Kidney (tissue), 14 donors: Measurements from ENCODE around the gene ATP13A1. TPM values are rescaled to one million over a fixed set of nuclear protein-coding genes. Genes with fewer than 3 reads are reported as not detected.

Experiments
- DNase-seq, 5 donors: peaks; one replicate each; pipeline ENCODE4 v3.0.0-alpha.2; 2013 to 2020
- FAIRE-seq: peaks from 2 replicates; lab custom pipeline; 2012; peaks lifted over from hg19 to GRCh38; lab: Jason Lieb, UNC
- H3K27ac ChIP-seq, 2 donors: one replicate each; pipeline ENCODE4 v1.7.0; 2013; ENCODE audit warnings: low read depth in 2 of 2, low read length in 2 of 2, inconsistent platforms in 1 of 2
- H3K27me3 ChIP-seq: one replicate; pipeline ENCODE4 v1.7.1; 2013; ENCODE audit warnings: low read length, inconsistent platforms; ENCODE audit not compliant: control insufficient read depth, insufficient read depth
- H3K36me3 ChIP-seq, 3 donors: one replicate each; pipeline versions ENCODE4 v1.7.0 to v1.7.1; 2013; ENCODE audit warnings: low read length in 3 of 3, control low read depth in 1 of 3, inconsistent platforms in 1 of 3; ENCODE audit not compliant: insufficient read depth in 3 of 3, control insufficient read depth in 2 of 3
- H3K4me1 ChIP-seq, 3 donors: one replicate each; pipeline versions ENCODE4 v1.7.0 to v1.7.1; 2013; ENCODE audit warnings: low read length in 3 of 3, inconsistent platforms in 1 of 3, low read depth in 1 of 3; ENCODE audit not compliant: control insufficient read depth in 2 of 3, insufficient read depth in 2 of 3
- H3K4me3 ChIP-seq, 3 donors: one replicate each; pipeline versions ENCODE4 v1.7.0 to v1.8.1; 2013; ENCODE audit warnings: low read length in 3 of 3, control low read depth in 1 of 3, inconsistent platforms in 1 of 3
- H3K9ac ChIP-seq, 3 donors: one replicate each; pipeline versions ENCODE4 v1.7.0 to v1.7.1; 2013; ENCODE audit warnings: low read length in 3 of 3, control low read depth in 1 of 3, inconsistent platforms in 1 of 3
- H3K9me3 ChIP-seq, 3 donors: one replicate each; pipeline versions ENCODE4 v1.7.0 to v1.7.1; 2013; ENCODE audit warnings: low read length in 3 of 3, control low read depth in 1 of 3, inconsistent platforms in 1 of 3; ENCODE audit not compliant: control insufficient read depth in 2 of 3, insufficient read depth in 1 of 3
- CTCF ChIP-seq: IDR thresholded peaks from 3 replicates; pipeline ENCODE4 v1.5.1; 2012; ENCODE audit warnings: mild to moderate bottlenecking, moderate library complexity, borderline replicate concordance; ENCODE audit not compliant: insufficient read depth; ENCODE audit errors: extremely low read depth
- intact Hi-C: fragments of 100-400 bp; cut with DNase I; formaldehyde crosslinking; loops from one replicate; pipeline ENCODE4 v1.11.1; 2022
- polyA plus RNA-seq: library from polyadenylated mRNA; stranded (reverse); fragments of 350-450 nt; fragmentation: Illumina TruSeq; extraction: RNeasy Lipid Tissue Mini Kit (QIAGEN cat#74804); gene quantifications from one replicate; pipeline ENCODE4 v1.2.3, GENCODE V29; 2014; ENCODE audit warnings: low read depth, low replicate concordance; ENCODE audit not compliant: insufficient read depth
- total RNA-seq: library from RNA; stranded (reverse); fragmentation: NEBNext Ultra II Directional; extraction: Animal tissue kit (Norgen Biotek cat#: 25700); gene quantifications from one replicate; pipeline ENCODE4 v1.2.1, GENCODE V29; 2021
- donor health status: control.
- donor health status: control.
- donor health status: control.
- donor health status: control.
- donor health status: control.
- donor health status: DM: yes; HTN: yes; CAD: no.
- donor health status: Normal renal cell carcinoma (clear cell type).

Gene ATP13A1
- total and polyA plus RNA-seq, 2 donors from 2014 or later: 30.1 to 78.1 TPM

GRCh38 chr19:19642506-19643157 is 20.8 kb downstream of the ATP13A1 start:
- FAIRE-seq: no peak
- Histone ChIP-seq H3K36me3 (peaks cover 0 to 11% (median 6%) of the 10 kb centered on the region in 3 donors), H3K9me3 (no peaks in the 10 kb centered on the region), H3K4me3 (peak overlapping the region; percentile 56 to 78 (median 62)), H3K27ac (no peak overlapping the region), H3K4me1 (peaks cover 0 to 5% (median 0%) of the 10 kb centered on the region in 3 donors), H3K9ac (peak overlapping the region; percentile 15 to 71 (median 45)), H3K27me3 (no peaks in the 10 kb centered on the region)
- DNase-seq: no peak
- no peak for TF ChIP-seq CTCF
- intact Hi-C loops: loop anchor here (5.0 kb wide), 1 partner anchor 110 kb away; no protein-coding TSS in a partner anchor

- FAIRE-seq (no peak), DNase-seq (peak; percentile 51 to 81 (median 57))
- Histone ChIP-seq H3K27me3 (no peaks in the 10 kb centered on the region), H3K4me1 (peaks cover 0 to under 1% (median 0%) of the 10 kb centered on the region in 3 donors), H3K9me3 (no peaks in the 10 kb centered on the region), H3K4me3 (no peak overlapping the region), H3K9ac (no peak overlapping the region), H3K36me3 (no peaks in the 10 kb centered on the region), H3K27ac (no peak overlapping the region)
- TF ChIP-seq CTCF: no peak
- intact Hi-C loops: no loop called here
These were observed 25.8 kb downstream of the ATP13A1 start for GRCh38 chr19:19637523-19638251.

- no peaks in the 10 kb centered on the region for H3K9me3 ChIP-seq
- TF ChIP-seq CTCF: no peak
- H3K4me3 ChIP-seq: no peak overlapping the region
- no peak overlapping the region for H3K9ac ChIP-seq
- H3K36me3 ChIP-seq: no peaks in the 10 kb centered on the region
- no peak overlapping the region for H3K27ac ChIP-seq
- DNase-seq: peak in 2 of 5 donors; percentile 26 to 69
- no peaks in the 10 kb centered on the region for H3K27me3 ChIP-seq
- H3K4me1 ChIP-seq: no peaks in the 10 kb centered on the region
- FAIRE-seq: no peak
- intact Hi-C loops: no loop called here
These were observed 26.3 kb downstream of the ATP13A1 start for GRCh38 chr19:19637186-19637522.
